ENCODE results near the gene WBP2. TPM values are rescaled to one million over a fixed set of nuclear protein-coding genes. Genes with fewer than 3 reads are reported as not detected.

Gene WBP2
- total RNA-seq, 1 donor, result 26.8 TPM

- no peak for TF ChIP-seq CTCF (IDR thresholded peaks at IDR 0.05; ENCODE audit: insufficient read depth, low read depth, low read length)
- no peak overlapping the region for H3K4me3 ChIP-seq (ENCODE audit: low read depth, low read length)
- DNase-seq (ENCODE audit: low read depth), result no peak
Measured at GRCh38 chr17:75885431-75885830, 30.3 kb upstream of the WBP2 start.

GRCh38 chr17:75881678-75882454 lies 26.7 kb upstream of the WBP2 start:
- DNase-seq (ENCODE audit: low read depth), result no peak
- no peak for TF ChIP-seq CTCF (IDR thresholded peaks at IDR 0.05; ENCODE audit: insufficient read depth, low read depth, low read length)
- no peak overlapping the region for H3K4me3 ChIP-seq (ENCODE audit: low read depth, low read length)

- no peak for TF ChIP-seq CTCF (IDR thresholded peaks at IDR 0.05; ENCODE audit: insufficient read depth, low read depth, low read length)
- no peak overlapping the region for H3K4me3 ChIP-seq (ENCODE audit: low read depth, low read length)
- DNase-seq (ENCODE audit: low read depth), result no peak
Measured at GRCh38 chr17:75880266-75880665, 25.1 kb upstream of the WBP2 start.

- peak; percentile 75 for DNase-seq (ENCODE audit: low read depth)
Measured at GRCh38 chr17:75878174-75878998, 23.3 kb upstream of the WBP2 start, which contains the start of gene TRIM47. TSS of gene TRIM47 (minus strand) at chr17:75878581. CDS start at chr17:75878548, 33 bp downstream.

GRCh38 chr17:75877752-75878173 lies 22.6 kb upstream of the WBP2 start:
- peak; percentile 41 for TF ChIP-seq CTCF (IDR thresholded peaks at IDR 0.05; ENCODE audit: insufficient read depth, low read depth, low read length)
- DNase-seq (ENCODE audit: low read depth), result peak; percentile 72
- peak overlapping the region; percentile 66 for H3K4me3 ChIP-seq (ENCODE audit: low read depth, low read length)

More at GRCh38 chr17:75878174-75878998, 23.3 kb upstream of the WBP2 start, which contains the start of gene TRIM47:
- peak within 1 kb of the TSS; percentile 66 for H3K4me3 ChIP-seq (ENCODE audit: low read depth, low read length)
- TF ChIP-seq CTCF (IDR thresholded peaks at IDR 0.05; ENCODE audit: insufficient read depth, low read depth, low read length), result peak; percentile 35

- no peak for TF ChIP-seq CTCF (IDR thresholded peaks at IDR 0.05; ENCODE audit: insufficient read depth, low read depth, low read length)
- DNase-seq (ENCODE audit: low read depth), result peak; percentile 97
- peak overlapping the region; percentile 66 for H3K4me3 ChIP-seq (ENCODE audit: low read depth, low read length)
Measured at GRCh38 chr17:75876938-75877751, 22.0 kb upstream of the WBP2 start.

All from fibroblast of villous mesenchyme (primary cell).